Karpas-422 (cell line): ENCODE data around the gene RPL15. TPM values are rescaled to one million over a fixed set of nuclear protein-coding genes. Genes with fewer than 3 reads are reported as not detected.

ENCODE experiments used
- DNase-seq: peaks from one replicate; pipeline ENCODE4 v3.0.0-alpha.2; 2015
- H2AFZ ChIP-seq: fragments of 200-600 bp; sonication (generic); 2 replicates; pipeline ENCODE4 v1.6.1; 2014; ENCODE audit warnings: antibody characterized with exemption, low read length, mixed read lengths
- H3K27ac ChIP-seq: fragments of 200-600 bp; sonication (generic); 2 replicates; pipeline ENCODE4 v1.5.1; 2014; ENCODE audit warnings: mild to moderate bottlenecking, low read length, moderate library complexity
- H3K27me3 ChIP-seq: fragments of 200-600 bp; sonication (generic); 2 replicates; pipeline ENCODE4 v1.6.1; 2014; ENCODE audit warnings: low read length, mixed read lengths
- H3K36me3 ChIP-seq: fragments of 200-600 bp; sonication (generic); 2 replicates; pipeline ENCODE4 v1.6.1; 2014; ENCODE audit warnings: low read length, mixed read lengths; ENCODE audit not compliant: insufficient read depth
- H3K4me1 ChIP-seq: fragments of 200-600 bp; sonication (generic); 2 replicates; pipeline ENCODE4 v1.6.1; 2014; ENCODE audit warnings: mild to moderate bottlenecking, low read length, mixed read lengths
- H3K4me2 ChIP-seq: fragments of 200-600 bp; sonication (generic); 2 replicates; pipeline ENCODE4 v1.6.1; 2014; ENCODE audit warnings: low read length, low read depth, mild to moderate bottlenecking; ENCODE audit not compliant: poor library complexity, severe bottlenecking
- H3K4me3 ChIP-seq: fragments of 200-600 bp; sonication (generic); 2 replicates; pipeline ENCODE4 v1.5.1; 2014; ENCODE audit warnings: mild to moderate bottlenecking, antibody characterized with exemption, low read length, mixed read lengths
- H3K79me2 ChIP-seq: fragments of 200-600 bp; sonication (generic); 2 replicates; pipeline ENCODE4 v1.6.1; 2014; ENCODE audit warnings: mild to moderate bottlenecking, low read length, mixed read lengths
- H3K9ac ChIP-seq: fragments of 200-600 bp; sonication (generic); 2 replicates; pipeline ENCODE4 v1.6.0; 2014; ENCODE audit warnings: low read length
- H3K9me2 ChIP-seq: fragments of 200-600 bp; sonication (generic), shearing (Covaris generic); replicated peaks from 2 replicates; pipeline ENCODE4 v1.6.0; 2014; ENCODE audit warnings: mild to moderate bottlenecking, low read length, moderate library complexity; ENCODE audit not compliant: insufficient read depth
- H3K9me3 ChIP-seq: fragments of 300-700, 200-600 bp; sonication (generic); 2 replicates; pipeline ENCODE4 v1.6.1; 2014; ENCODE audit warnings: low read length, mixed read lengths
- H4K20me1 ChIP-seq: fragments of 200-600 bp; sonication (generic); 2 replicates; pipeline ENCODE4 v1.6.1; 2014; ENCODE audit warnings: mild to moderate bottlenecking, antibody characterized with exemption, low read length, low read depth; ENCODE audit not compliant: insufficient read depth
- total RNA-seq: library from RNA; depleted of rRNA; stranded (reverse); fragments of >200 nt; shearing (Covaris generic); gene quantifications from 2 replicates; pipeline ENCODE4 v1.2.3, GENCODE V29; 2014; ENCODE audit warnings: low replicate concordance; rRNA removed

Gene RPL15
- total RNA-seq, 1 experiment from 2014 or later, result 2,950 TPM

GRCh38 chr3:23961913-23962312 is 45.0 kb downstream of the RPL15 start:
- Histone ChIP-seq H3K9ac (no peak overlapping the region), H3K4me3 (no peak overlapping the region), H4K20me1 (no peaks in the 10 kb centered on the region), H3K9me2 (no peaks in the 10 kb centered on the region), H3K27me3 (no peaks in the 10 kb centered on the region), H3K36me3 (no peaks in the 10 kb centered on the region), H2AFZ (no peak overlapping the region), H3K4me2 (no peak overlapping the region), H3K79me2 (no peaks in the 10 kb centered on the region), H3K4me1 (no peaks in the 10 kb centered on the region), H3K27ac (no peak overlapping the region), H3K9me3 (no peaks in the 10 kb centered on the region)
- DNase-seq, result no peak

GRCh38 chr3:23964537-23965235 is 47.8 kb downstream of the RPL15 start:
- H3K9ac ChIP-seq, result no peak overlapping the region
- H3K27me3 ChIP-seq, result no peaks in the 10 kb centered on the region
- H3K4me1 ChIP-seq, result no peaks in the 10 kb centered on the region
- H3K4me3 ChIP-seq, result no peak overlapping the region
- H3K4me2 ChIP-seq, result no peak overlapping the region
- no peak overlapping the region for H2AFZ ChIP-seq
- H3K79me2 ChIP-seq, result no peaks in the 10 kb centered on the region
- no peaks in the 10 kb centered on the region for H4K20me1 ChIP-seq
- H3K36me3 ChIP-seq, result no peaks in the 10 kb centered on the region
- no peaks in the 10 kb centered on the region for H3K9me3 ChIP-seq
- H3K27ac ChIP-seq, result no peak overlapping the region
- no peak for DNase-seq
- H3K9me2 ChIP-seq, result no peaks in the 10 kb centered on the region

GRCh38 chr3:23966328-23966727 is 49.4 kb downstream of the RPL15 start:
- Histone ChIP-seq H3K4me1 (no peaks in the 10 kb centered on the region), H3K9me3 (no peaks in the 10 kb centered on the region), H4K20me1 (no peaks in the 10 kb centered on the region), H3K9ac (no peak overlapping the region), H2AFZ (no peak overlapping the region), H3K4me2 (no peak overlapping the region), H3K27me3 (no peaks in the 10 kb centered on the region), H3K9me2 (no peaks in the 10 kb centered on the region), H3K27ac (no peak overlapping the region), H3K4me3 (no peak overlapping the region), H3K79me2 (no peaks in the 10 kb centered on the region), H3K36me3 (no peaks in the 10 kb centered on the region)
- no peak for DNase-seq

- H4K20me1 ChIP-seq, result no peaks in the 10 kb centered on the region
- H3K9me2 ChIP-seq, result no peaks in the 10 kb centered on the region
- H2AFZ ChIP-seq, result no peak overlapping the region
- no peak overlapping the region for H3K4me2 ChIP-seq
- no peak overlapping the region for H3K9ac ChIP-seq
- no peaks in the 10 kb centered on the region for H3K27me3 ChIP-seq
- H3K4me3 ChIP-seq, result no peak overlapping the region
- DNase-seq, result no peak
- no peaks in the 10 kb centered on the region for H3K9me3 ChIP-seq
- H3K79me2 ChIP-seq, result no peaks in the 10 kb centered on the region
- no peak overlapping the region for H3K27ac ChIP-seq
- no peaks in the 10 kb centered on the region for H3K36me3 ChIP-seq
- no peaks in the 10 kb centered on the region for H3K4me1 ChIP-seq
Observed at GRCh38 chr3:23968463-23969184, 51.7 kb downstream of the RPL15 start.

DNA sequence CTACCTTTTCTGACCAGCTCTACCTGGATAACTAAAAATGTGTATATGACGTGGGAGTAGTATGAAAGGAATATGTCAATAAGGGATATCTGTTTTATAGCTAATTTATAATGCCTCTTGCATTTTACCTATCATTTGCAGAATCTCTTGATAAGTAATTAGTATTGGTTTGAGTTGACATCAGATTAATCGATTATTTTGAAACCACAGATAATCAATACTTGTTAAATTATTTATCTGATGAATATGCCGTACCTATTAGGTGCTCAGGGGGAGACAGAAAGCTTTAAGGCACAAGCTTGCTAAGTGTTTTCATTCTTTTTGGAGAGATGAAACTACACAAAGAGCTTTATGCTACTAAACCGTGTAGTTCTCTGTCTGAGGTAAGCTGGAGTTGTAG is 52.5 kb downstream of the RPL15 start:
- Histone ChIP-seq H3K4me3 (no peak overlapping the region), H3K79me2 (no peaks in the 10 kb centered on the region), H2AFZ (no peak overlapping the region), H3K9me3 (no peaks in the 10 kb centered on the region), H3K4me1 (no peaks in the 10 kb centered on the region), H4K20me1 (no peaks in the 10 kb centered on the region), H3K36me3 (no peaks in the 10 kb centered on the region), H3K4me2 (no peak overlapping the region), H3K9me2 (no peaks in the 10 kb centered on the region), H3K27me3 (no peaks in the 10 kb centered on the region), H3K9ac (no peak overlapping the region), H3K27ac (no peak overlapping the region)
- no peak for DNase-seq

Other genes with a start within 250 kb of the RPL15 start
- 104 and 200 TPM in 2 replicates for gene UBE2E1, start 111.2 kb upstream of the RPL15 start, total RNA-seq
- 0.97 and 3.5 TPM in 2 replicates for gene NKIRAS1, start 142 bp upstream of the RPL15 start, total RNA-seq
- 8.3 and 12.8 TPM in 2 replicates for gene NR1D2, start 28.2 kb downstream of the RPL15 start, total RNA-seq